Activated T-helper 1 cell treated with anti-CD3 and anti-CD28 coated beads, Interleukin-2, amount 50 U/mL, for 16 hours (primary cell): ENCODE data around the gene IL3RA.
"Not testable (repeated sequence)": the region's sequence is repeated elsewhere in the genome, so short reads cannot be mapped to it uniquely, and the experiment has no call there.

Source experiments
- DNase-seq, 2 donors: peaks; one replicate each; pipeline ENCODE4 v3.0.0-alpha.2; 2020; ENCODE audit warnings: low read depth in 1 of 2, low spot score in 1 of 2

IL3RA gene

GRCh38 chrX:1336331-1336943, at the start of gene IL3RA:
TSS of gene IL3RA (plus strand) at chrX:1336785. CDS start at chrX:1341766, 4,981 bp downstream.
- DNase-seq: no peak

GRCh38 chrX:1289535-1289934, 47.0 kb upstream of the IL3RA start:
- no peak for DNase-seq

DNA sequence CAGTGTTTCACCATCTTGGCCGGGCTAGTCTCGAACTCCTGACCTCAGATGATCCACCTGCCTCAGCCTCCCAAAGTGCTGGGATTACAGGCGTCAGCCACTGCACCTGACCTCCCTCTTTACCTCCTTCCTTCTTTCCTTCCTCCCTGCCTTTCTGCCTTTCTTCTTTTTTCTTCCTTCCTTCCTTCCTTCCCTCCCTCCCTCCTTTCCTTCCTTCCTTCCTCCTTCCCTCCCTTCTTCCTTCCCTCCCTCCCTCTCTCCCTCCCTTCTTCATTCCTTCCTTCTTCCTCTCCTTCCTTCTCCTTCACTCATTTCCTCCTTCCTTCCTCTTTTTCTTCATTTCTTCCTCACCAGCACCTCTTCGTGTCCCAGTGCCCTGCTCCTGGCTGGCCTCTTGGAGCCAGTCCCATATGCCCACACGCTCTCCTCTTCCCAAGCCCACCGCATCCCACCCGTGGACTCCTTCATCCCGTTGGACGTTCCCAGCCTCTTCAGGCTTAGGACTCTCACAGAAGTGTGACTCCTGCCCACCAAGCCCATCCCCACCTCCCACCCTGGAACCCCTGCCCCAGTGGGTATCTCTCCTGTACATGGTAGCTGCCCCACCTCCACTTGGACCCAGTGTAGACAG, 45.4 kb upstream of the IL3RA start:
- no peak for DNase-seq

- DNase-seq: no peak
These were observed 43.9 kb upstream of the IL3RA start for GRCh38 chrX:1292575-1293290.

- no peak for DNase-seq
These were observed 42.1 kb upstream of the IL3RA start for GRCh38 chrX:1294301-1295067.

- DNase-seq: no peak
These were observed 41.0 kb upstream of the IL3RA start for GRCh38 chrX:1295550-1295949.

GRCh38 chrX:1297591-1297990, 39.0 kb upstream of the IL3RA start:
- not testable (repeated sequence) for DNase-seq

DNA sequence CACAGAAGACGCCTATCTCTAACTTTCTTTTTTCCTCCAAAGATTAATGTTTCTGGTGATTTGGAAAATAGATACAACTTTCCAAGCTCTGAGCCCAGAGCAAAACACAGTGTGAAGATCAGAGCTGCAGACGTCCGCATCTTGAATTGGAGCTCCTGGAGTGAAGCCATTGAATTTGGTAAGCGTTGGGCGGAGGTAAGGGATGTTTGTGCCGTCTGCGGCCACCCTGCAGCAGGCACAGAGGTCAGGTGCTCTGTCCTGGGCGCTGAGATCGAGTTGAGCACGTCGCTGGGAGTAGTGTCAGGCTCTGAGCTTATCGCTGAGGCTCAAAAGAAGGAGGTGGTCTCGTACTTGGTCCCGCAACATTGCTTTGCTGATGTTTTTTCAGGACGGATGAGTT, 36.1 kb upstream of the IL3RA start:
- DNase-seq: no peak

DNA sequence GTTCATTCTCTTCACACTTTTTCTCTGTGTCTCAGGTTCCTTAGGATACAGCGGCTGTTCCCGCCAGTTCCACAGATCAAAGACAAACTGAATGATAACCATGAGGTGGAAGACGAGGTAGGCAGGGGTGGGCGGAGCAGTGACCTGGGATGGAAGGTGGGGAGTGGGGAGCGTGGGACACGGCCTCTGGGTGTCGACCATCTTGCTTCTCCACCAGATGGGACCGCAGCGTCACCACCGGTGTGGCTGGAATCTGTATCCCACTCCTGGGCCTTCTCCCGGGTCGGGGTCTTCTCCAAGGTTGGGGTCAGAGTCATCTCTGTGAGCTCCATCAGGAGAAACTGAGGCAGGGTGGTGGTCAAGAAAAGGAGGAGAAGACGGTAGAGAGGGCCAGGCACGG, 31.2 kb upstream of the IL3RA start:
- DNase-seq: no peak

DNA sequence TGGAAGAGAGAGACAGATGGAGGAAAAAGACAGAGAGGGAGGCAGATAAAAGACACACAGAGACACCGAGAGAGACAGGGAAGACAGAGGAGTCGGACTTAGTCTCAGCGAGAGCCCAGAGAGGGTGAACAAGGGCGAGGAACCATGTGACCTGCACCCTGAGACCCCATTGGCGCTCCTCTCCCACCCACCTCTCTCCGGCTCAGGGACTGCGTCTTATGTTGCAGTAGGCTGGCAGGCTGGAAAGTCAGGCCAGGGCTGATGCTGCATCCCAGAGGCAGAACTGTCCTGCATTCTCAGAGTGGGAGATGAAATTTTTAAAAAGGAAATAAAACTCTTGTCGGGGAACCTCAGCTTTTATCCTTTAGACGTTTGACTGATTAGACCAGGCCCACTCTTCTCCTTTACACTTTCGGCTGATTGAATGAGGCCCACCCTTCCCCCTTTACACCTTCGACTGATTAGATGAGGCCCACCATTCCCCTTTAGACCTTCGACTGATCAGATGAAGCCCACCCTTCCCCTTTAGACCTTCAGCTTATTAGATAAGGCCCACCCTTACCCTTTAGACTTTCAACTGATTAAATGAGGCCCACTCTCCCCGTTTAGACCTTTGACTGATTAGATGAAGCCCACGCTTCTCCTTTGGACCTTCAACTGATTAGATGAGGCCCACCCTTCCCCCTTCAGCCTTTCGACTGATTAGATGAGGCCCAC, 29.5 kb upstream of the IL3RA start:
- DNase-seq: no peak

GRCh38 chrX:1307626-1308340, 28.8 kb upstream of the IL3RA start:
- DNase-seq: no peak

DNA sequence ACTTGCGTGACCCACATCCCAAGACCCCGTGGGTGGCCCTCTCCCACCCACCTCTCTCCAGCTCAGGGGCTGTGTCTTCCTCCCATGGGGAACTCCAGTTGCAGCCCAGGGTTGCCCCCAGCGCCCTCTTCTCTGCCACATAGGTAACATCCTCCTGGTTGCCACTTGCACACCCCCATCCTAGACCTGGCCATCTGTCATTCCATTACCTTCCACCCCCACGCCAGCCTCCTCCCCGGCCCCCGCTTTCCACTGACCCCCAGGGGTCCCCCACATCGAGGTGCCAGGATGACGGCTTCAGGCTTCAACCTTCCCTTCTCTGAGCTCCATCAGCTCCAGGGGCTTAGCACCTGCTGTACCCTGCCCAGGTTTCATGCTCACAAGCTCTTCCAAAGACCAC, 28.1 kb upstream of the IL3RA start:
- DNase-seq: no peak

GRCh38 chrX:1308917-1309316, 27.7 kb upstream of the IL3RA start:
- DNase-seq: not testable (repeated sequence)

DNA sequence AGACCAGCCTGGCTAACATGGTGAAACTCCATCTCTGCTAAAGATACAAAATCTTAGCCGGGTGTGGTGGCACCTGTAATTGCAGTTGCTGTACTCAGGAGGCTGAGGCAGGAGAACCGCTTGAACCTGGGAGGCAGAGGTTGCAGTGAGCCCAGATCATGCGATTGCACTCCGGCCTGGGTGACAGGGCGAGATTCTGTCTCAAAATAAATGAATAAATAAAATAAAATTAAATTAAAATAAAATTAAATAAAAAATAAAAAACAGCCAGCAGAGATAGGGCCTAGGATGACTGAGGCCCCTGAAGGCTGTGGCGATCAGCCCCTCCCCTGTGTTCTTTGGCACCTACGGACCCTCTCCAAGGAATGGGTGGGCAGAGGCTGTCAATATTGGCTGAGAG, 22.8 kb upstream of the IL3RA start:
- no peak for DNase-seq

DNA sequence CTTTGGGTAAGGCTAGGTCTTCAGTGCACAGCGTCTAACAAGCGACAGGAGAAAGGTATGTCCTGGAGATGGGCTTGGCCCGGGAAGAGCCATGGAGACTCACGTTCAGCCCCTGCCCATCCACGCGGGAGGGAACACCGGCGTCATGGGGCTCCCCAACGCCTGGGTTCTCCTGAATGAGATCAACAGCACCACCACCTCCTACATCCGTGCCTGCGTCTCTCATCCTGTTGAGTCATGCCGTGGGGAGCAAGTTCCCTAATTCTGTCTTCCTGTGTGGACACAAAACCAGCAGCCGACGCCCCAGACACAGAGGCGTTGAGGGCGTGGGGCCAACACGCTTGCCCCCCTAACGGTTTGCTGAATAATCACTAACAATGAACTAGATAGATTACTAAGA, 20.1 kb upstream of the IL3RA start:
- no peak for DNase-seq

- no peak for DNase-seq
These were observed 14.9 kb upstream of the IL3RA start for GRCh38 chrX:1321674-1322073.

- no peak for DNase-seq
These were observed 14.2 kb upstream of the IL3RA start for GRCh38 chrX:1322393-1322792.

GRCh38 chrX:1323315-1323714, 13.3 kb upstream of the IL3RA start:
- DNase-seq: peak in 1 of 2 donors; percentile 17

DNA sequence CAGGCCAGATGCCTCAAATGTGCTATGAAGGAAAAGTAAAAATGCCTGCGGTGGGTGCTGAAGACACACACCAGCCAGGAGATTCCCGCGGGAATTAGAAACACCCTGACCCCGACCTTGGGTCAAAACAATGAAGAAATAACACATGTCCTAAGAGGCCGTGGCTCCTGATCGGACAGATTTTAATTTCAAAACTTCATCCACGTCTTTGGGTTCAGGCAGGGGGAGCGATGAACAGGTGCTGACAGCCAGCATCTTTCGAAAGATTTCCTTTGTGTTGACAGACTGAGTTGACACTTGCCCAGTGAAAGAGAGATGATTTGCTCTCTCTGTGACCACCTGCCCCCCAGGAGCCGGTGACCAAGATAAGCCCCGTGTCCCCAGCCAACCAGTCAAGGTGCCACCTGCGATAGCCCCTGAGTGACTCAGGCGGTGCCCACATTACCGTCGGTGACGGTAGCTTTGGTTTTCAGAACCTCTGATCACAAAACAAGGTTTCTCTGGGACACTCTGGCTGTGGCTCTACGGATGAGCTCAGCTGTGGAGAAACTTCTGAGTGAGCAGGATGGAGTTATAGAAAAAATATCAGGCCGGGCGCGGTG, 11.0 kb upstream of the IL3RA start:
- no peak for DNase-seq

GRCh38 chrX:1327651-1328304, 8.8 kb upstream of the IL3RA start:
- no peak for DNase-seq
